Bronchial epithelial cell (primary cell): ENCODE results near the gene FJX1. TPM values are rescaled to one million over a fixed set of nuclear protein-coding genes. Genes with fewer than 3 reads are reported as not detected.

Experiments
- DNase-seq: peaks from one replicate; pipeline ENCODE4 v3.0.0-alpha.2; 2010; ENCODE audit warnings: low read depth
- FAIRE-seq: peaks from 2 replicates; lab custom pipeline; 2011; peaks lifted over from hg19 to GRCh38; lab: Jason Lieb, UNC
- H3K27me3 ChIP-seq: 2 replicates; pipeline ENCODE4 v1.5.1; 2011; ENCODE audit warnings: low read length; ENCODE audit not compliant: control insufficient read depth, insufficient read depth
- H3K36me3 ChIP-seq: 2 replicates; pipeline ENCODE4 v1.5.1; 2011; ENCODE audit warnings: low read length; ENCODE audit not compliant: control insufficient read depth, insufficient read depth
- H3K4me3 ChIP-seq: 2 replicates; pipeline ENCODE4 v1.5.1; 2011; ENCODE audit warnings: mild to moderate bottlenecking, low read depth, low read length, control low read depth
- total RNA-seq: library from RNA; depleted of rRNA; stranded (reverse); fragments of >200 nt; gene quantifications from 2 replicates; pipeline ENCODE4 v1.2.1, GENCODE V29; 2014
- TF ChIP-seq, protein P1 (sequence below): IDR thresholded peaks from 2 replicates; pipeline ENCODE4 v1.5.1; 2011; ENCODE audit warnings: mild to moderate bottlenecking, moderate library complexity, low read length, control low read depth, inconsistent platforms; ENCODE audit not compliant: insufficient read depth, severe bottlenecking

The FJX1 gene
- total RNA-seq, 1 donor from 2014 or later, result 24.7 TPM

DNA sequence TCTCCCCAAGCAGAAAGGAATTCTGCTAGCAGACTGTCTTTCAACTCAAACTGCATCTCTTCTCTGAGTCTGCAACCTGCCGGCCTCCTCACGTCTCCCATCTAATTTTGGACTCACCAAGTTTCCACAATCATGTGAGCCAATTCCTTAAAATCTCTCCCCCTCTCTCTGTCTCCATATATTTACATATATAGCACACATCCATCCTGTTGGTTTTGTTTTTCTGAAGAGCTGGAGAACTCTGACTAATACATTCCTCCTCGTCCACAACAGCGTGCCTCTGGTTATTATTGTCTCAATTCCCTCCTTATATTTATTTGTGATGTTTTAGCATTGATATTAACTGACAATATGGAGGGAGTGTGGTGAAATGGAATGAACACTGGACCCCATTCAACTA, 29.6 kb upstream of the FJX1 start:
- FAIRE-seq (no peak), DNase-seq (peak; percentile 73)
- H3K4me3 ChIP-seq, result no peak overlapping the region
- no peaks in the 10 kb centered on the region for H3K27me3 ChIP-seq
- TF ChIP-seq, protein P1, sequence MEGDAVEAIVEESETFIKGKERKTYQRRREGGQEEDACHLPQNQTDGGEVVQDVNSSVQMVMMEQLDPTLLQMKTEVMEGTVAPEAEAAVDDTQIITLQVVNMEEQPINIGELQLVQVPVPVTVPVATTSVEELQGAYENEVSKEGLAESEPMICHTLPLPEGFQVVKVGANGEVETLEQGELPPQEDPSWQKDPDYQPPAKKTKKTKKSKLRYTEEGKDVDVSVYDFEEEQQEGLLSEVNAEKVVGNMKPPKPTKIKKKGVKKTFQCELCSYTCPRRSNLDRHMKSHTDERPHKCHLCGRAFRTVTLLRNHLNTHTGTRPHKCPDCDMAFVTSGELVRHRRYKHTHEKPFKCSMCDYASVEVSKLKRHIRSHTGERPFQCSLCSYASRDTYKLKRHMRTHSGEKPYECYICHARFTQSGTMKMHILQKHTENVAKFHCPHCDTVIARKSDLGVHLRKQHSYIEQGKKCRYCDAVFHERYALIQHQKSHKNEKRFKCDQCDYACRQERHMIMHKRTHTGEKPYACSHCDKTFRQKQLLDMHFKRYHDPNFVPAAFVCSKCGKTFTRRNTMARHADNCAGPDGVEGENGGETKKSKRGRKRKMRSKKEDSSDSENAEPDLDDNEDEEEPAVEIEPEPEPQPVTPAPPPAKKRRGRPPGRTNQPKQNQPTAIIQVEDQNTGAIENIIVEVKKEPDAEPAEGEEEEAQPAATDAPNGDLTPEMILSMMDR, result no peak
- no peaks in the 10 kb centered on the region for H3K36me3 ChIP-seq

DNA sequence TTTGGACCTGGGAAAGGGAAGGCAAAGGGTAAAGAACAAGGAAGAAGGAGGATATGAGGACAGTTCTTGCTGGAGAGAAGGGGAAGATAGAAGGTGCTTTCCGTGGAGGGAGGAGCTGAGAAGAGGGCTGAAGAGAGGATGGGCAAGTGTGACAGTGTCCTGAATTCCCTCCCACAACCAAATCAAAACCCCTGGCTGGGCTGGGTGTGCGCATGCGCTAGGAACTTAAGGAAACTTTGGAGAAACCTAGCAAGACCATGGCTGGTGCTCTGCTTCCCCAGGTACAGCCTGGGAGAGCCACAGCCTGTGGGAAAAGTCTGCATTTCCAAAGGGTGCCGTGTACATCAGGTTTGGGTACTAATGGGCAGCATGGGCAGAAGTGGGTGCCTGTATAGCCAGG, 29.0 kb upstream of the FJX1 start:
- TF ChIP-seq, protein P1, result no peak
- no peaks in the 10 kb centered on the region for H3K36me3 ChIP-seq
- DNase-seq (no peak), FAIRE-seq (no peak)
- no peak overlapping the region for H3K4me3 ChIP-seq
- H3K27me3 ChIP-seq, result no peaks in the 10 kb centered on the region

GRCh38 chr11:35590412-35590811, 27.8 kb upstream of the FJX1 start:
- H3K4me3 ChIP-seq, result no peak overlapping the region
- H3K27me3 ChIP-seq, result no peaks in the 10 kb centered on the region
- no peaks in the 10 kb centered on the region for H3K36me3 ChIP-seq
- FAIRE-seq, result no peak
- DNase-seq, result no peak
- TF ChIP-seq, protein P1, result no peak

- DNase-seq (peak; percentile 88), FAIRE-seq (peak; percentile 23)
- H3K27me3 ChIP-seq, result no peaks in the 10 kb centered on the region
- no peaks in the 10 kb centered on the region for H3K36me3 ChIP-seq
- no peak overlapping the region for H3K4me3 ChIP-seq
- TF ChIP-seq, protein P1, result no peak
Measured at GRCh38 chr11:35593143-35593542, 25.1 kb upstream of the FJX1 start.

DNA sequence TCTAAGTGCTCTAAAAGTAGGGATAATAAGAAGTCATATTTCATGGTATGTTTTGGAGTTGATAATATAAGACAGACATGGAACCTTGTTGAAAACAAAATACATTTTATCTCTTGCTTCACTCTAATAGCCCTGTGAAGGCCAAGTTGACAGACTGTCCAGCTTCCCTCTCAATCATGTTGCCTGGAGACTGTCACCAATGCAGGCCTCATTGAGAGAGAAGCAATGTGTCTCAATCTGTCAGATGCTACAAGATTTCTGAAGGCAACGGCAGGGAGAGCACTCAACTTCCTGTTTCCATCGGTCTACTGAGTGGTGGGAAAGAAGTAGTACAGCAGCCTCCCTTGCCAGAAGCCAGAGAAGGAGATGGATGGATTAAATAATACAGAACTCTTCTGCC, 23.6 kb upstream of the FJX1 start:
- no peak overlapping the region for H3K4me3 ChIP-seq
- DNase-seq, result no peak
- TF ChIP-seq, protein P1, result no peak
- H3K36me3 ChIP-seq, result no peaks in the 10 kb centered on the region
- no peaks in the 10 kb centered on the region for H3K27me3 ChIP-seq
- FAIRE-seq, result no peak
